DMS153 treated with DMSO at 0.1 percent for 48 hours (cell line): ENCODE results near the gene FBLIM1.

Experiments
- DNase-seq: peaks from one replicate; lab custom pipeline; 2025; ENCODE audit not compliant: unreplicated experiment; lab: John Stamatoyannopoulos, UW

FBLIM1 gene

DNA sequence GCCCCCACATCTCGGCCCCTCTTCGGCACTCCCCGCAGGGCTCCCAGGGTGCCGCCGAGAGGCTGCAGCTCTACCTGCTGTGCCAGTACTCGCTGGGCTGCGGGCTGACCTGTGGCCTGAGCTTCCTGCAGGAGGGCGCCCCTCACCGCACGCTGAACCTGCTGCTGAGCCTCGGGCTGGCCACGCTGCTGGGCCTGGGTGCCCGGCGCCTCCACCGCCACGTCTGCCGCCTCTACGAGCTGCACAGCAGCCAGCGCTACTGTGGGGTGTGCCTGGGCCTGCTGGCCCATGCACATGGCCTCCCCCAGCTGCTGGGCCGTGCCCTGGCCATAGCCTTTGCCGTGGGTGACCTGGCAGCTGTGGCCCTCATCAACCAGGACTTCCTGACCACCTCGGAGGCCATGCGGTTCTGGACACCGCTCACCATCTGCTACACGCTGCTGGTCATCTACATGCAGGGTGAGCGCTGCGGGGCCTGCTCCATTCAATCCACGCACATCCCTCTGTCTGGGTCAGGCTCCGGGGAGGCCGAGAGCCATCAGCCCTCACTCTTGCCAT lies 14.4 kb upstream of the FBLIM1 start:
- DNase-seq, result no peak

DNA sequence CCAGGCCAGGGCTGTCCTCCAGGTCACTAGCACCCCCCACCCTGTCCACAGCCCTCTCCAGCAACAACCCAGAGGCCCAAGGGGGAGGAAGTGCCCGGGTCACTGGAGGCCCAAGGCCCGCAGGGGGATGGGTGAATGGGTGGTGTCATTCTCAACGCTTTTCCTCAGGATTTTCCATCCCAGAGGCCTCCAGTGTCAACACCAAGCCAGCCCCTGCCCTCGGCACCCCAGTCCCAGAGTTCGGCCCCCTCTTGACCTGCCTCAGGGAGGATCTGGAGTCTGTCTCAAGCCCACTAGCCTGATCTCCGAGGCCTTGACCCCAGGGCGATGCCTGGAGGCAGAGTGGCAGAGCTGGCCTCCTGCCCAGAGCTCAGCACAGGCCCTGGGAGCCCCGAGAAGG lies 11.2 kb upstream of the FBLIM1 start:
- DNase-seq, result no peak

DNA sequence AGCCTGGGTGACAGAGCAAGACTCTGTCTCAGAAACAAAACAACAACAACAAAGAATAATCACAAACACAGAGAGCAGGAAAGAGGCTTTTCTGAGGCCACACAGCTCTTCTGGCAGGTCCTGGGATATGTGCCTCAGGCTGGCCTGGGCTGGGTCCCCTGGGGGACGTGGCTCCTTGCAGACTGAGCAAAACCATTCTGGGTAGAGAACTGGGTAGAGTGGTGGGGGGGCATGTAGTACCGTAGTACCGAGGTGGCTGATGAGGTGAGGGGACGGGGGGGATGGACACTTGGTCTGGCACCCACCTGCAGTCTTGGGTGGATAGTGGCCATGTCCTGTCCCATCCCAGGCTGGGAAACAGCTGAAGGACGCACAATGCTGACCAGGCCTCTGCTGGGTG lies 10.3 kb upstream of the FBLIM1 start:
- DNase-seq, result no peak

DNA sequence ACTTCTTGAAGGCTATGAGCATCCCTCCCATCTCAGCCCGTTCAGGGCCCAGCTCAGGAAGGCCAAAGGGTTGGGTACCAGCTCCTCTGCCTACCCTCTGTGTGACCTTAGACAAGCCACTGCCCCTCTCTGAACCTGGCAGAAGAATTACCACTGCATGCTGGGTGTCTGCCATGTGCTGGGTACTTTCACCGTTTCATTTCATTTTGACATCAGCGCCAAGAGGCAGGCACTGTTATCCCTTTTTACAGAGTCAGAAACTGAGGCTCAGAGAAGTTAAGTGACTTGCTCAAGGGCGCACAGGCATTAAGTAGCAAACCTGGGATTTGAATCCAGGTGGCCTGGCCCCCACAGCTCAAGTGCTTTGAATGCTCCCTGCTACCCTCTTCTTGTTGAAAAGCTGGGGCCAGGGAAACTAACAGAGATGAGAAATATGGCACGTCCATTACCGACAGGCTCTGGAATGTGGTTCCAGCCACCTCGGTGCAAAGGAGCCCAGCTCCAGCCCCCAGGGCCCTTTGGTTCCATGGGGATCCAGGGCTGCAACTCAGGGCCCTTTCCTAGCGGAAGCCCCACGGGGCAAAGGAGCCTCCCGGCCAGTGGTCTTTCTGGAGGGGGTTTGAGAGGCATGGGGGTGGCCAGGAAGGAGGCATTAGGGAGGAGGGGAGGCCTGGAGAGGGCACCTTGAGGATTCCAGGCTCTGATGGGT lies 9.8 kb upstream of the FBLIM1 start:
- no peak for DNase-seq

DNA sequence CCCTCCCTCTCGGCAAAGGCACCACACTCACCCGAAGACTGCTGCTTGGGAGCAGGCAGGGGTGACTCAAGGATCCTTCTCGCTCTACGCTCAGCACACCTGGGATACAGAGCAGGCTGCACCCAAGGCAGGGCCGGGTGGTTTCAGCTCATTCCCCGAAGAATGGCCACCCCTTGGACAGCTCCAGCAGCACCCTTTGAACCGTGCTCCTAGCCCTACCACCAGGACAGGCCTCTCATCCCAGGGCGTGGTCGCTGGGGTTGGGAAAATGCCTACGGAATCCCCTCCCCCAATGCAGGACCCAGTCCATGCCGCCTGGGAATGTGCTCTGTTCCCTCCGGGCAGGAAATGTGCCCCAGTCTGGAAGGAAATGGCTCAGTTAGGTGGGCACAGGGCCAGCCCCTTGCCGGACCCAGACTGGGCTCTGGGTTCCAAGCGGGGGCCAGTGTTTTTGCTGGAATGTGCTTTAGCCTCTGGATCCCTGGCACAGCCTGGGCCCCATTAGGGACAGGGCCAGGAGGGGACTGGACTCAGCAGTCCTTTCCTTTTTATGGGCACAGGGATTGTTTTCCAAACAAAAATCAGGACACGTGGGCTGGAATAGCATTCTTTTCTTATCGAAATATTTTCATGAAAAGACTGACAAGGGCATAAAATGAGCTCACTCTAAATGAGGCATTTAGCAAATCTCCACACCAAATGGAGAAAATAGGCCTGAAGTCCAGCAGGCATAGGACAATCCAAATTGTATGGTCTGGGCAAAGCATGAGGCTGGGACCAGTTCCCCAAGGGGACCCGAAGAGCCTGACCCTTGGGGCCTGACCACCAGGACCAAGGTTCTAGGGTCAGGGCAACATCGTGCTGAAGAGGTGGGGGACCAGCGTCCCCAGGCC lies 8.9 kb upstream of the FBLIM1 start:
- no peak for DNase-seq

DNA sequence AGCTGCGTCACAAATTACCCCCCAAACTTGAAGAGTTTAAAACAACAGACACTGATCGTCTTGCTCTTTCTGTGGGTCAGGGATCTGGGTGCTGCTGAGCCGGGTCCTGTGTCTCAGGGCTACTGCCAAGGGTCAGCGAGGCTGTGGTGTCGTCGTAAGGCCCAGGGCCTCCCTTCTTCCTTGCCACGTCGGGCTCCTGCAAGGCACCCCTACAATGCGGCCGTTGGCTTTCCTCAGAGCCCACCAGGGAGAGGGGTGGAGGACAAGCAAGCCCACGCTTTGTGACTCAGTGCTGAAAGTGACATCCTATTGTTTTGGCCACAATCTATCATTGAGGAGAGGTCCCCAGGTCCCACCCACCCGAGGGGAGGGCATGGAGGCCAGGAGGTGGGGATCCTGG lies 7.7 kb upstream of the FBLIM1 start:
- no peak for DNase-seq

DNA sequence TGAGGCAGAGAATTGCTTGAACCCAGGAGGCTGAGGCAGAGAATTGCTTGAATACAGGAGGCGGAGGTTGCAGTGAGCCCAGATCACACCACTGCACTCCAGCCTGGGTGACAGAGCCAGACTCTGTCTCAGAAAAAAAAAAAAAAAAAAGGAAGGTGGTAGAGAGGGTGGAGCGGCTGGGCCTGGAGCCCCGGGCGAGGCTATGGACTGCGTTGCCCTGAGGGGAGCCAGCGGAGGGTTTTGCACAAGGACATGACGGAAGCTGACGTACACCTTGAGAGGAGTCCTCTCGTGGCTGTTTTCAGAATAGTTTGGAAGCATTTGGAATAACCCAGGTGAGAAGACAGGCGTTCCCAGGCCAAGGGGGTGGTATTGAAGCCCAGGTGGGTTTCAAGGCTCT lies 6.9 kb upstream of the FBLIM1 start:
- DNase-seq, result no peak

DNA sequence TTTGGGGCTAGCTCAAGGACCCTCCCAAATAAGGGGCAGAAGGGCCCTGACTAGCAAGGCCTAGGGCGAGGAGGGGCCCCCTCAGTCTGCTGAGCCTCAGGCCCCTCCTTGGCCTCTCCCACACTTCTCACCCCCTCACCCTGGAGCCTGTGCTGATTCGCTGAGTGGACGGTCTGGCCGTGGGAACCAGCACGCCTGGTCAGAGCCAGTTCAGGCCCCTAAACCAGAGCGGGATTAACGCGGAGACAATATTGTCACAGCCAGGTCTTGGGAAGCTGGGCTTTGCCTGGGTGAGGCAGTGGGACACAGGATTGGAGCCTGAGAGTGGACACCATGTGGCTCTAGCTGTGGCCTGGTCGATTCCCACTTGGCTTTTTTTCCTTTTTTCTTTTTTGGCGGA lies 4.8 kb upstream of the FBLIM1 start:
- DNase-seq, result no peak

DNA sequence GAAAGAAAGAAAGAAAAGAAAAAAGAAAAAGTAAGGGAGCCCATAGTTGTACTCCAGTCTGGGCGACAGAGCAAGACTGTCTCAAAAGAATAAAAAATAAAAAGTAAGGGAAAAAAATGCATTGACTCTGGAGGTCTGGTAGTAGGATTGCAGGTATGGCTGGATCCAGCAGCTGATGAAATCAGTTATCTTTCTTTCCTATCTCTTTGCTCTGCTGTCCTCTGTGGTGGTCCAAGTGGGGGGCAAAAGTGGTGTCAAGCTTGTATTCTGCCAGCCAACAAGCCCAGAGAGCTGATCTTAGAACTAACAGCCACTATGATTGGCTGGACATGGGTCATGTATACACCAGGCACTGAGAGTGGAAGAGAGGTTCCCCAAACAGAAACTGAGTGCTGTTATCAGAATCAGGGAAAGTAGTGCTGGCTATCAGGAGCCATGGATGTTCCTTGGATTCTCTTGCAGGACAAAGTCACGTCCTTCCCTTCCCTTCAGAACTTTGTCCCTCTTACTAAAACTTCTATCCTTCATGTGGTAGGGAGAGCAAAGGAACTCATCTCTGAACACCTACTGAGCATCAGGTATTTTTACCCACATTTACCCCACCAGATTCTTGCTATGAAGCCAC lies 3.5 kb upstream of the FBLIM1 start:
- DNase-seq, result no peak

DNA sequence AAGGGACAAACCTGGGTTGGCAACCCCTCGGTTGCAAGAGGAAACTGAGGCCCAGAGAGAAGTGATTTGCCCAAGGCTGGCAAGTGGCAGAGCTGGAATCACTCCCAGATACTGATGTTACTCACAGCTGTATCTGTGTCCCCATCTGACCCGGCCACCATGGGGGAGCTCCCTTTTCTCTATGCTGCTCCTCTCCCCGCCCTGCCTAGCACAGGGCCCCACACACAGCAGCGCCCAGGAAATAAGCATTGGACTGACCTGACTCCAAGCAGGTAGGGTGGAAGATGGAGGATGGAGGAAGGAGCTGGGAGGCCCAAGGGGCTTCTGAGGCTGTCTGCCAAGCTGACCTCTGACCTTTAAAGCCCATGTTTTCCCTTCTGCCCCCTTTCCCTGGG lies 3.0 kb upstream of the FBLIM1 start:
- no peak for DNase-seq

DNA sequence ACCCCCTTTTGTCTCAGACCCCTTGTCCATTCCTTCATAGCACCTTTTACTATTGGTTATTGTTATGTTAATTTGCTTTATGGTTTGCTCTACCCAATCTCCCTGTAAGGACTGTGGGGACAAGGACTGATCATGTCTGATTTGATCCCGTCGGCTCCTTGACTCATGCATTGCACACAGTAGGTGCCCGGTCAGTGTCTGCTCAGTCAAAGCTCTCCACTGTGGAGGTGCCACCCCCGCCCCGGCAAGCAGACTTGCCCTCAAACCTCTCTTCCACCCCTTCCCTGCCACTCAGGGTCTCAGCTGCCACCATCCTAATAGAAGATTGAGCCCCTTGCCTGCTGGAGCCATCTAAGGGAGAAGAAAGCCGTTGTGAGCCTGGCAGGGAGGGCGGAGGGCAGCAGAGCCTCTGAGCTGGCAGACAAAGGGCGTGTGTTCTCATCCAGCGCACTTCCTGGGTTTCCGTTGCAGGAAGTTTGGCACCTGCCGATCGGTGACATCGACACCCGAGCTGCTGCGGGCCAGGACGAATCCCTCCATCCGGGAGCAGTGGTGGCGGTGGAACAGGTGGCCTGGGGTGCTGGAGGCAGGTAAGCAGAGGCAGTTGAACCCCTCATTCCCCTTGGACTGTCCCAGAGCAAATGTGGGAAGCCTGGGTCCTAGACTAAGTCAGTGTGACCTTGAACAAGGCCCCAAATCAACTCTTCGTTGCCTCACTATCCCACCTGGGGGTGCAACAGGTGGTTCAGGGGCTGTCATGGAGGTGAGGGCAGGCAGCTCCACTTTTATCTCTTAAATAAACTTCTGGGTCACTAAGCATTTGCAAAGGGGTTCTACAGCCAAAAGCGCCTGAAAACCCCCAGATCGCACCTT lies 2.2 kb upstream of the FBLIM1 start:
- DNase-seq, result peak; percentile 62

DNA sequence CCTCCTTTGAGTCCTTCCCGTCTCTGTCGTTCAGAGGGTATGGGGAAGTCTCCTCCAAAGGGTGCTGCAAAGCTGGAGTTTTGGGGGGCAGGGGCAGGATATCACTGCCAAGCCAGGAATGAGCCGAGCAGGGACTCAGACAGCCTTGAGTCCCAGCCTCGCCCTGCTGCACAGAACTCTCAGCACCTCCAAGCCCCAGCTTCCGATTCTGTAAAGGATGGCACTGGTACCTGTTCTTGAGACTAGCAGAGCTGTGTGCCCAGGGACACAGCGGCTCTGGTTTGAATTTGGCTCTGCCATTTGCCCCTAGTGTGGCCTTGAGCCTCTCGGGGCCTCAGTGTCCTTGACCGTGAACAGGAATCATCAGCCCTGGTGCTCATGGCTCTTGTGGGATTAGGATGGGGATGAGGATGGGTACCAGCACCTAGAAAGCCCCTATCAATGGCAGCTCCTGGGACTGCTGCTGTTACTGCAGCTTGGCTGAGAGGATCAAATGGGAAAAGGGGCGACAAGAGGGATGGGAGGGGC lies 1.5 kb upstream of the FBLIM1 start:
- DNase-seq, result no peak

DNA sequence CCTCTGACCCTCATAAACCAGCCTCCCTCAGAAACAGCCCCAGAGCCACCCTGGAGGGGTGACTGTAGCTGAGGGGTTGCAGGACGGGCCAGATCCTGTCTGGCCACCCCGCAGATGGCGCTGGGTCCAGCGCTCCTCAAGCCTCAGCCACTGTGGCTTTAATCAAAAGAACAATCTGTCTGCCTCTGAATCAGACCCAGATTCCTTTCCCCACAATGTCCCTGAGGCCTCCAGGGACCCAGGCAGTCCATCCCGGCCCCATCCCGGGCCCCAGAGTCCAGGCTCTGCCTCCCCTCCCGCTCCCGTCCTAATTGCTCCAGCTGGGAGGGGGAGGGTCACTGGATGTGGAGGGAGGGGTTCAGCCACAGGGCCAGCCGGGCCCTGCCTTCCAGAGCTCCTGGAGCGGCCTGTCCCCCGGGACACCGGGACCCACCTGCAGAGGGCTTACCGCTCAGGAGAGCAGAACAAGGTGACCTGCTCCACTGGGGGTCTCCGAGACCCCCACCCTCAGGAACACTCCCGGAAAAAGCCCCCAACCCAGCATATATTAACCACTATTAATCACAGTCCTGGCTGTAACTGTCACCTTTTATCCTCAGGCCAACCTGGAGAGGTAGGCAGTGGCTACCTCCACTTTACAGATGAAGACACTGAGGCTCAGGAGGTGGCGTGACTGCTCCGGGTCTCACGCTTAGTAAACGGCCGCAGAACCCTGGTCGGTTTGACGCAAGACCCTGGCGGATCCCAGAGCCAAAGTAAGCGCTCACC lies 836 bp upstream of the FBLIM1 start:
- no peak for DNase-seq

DNA sequence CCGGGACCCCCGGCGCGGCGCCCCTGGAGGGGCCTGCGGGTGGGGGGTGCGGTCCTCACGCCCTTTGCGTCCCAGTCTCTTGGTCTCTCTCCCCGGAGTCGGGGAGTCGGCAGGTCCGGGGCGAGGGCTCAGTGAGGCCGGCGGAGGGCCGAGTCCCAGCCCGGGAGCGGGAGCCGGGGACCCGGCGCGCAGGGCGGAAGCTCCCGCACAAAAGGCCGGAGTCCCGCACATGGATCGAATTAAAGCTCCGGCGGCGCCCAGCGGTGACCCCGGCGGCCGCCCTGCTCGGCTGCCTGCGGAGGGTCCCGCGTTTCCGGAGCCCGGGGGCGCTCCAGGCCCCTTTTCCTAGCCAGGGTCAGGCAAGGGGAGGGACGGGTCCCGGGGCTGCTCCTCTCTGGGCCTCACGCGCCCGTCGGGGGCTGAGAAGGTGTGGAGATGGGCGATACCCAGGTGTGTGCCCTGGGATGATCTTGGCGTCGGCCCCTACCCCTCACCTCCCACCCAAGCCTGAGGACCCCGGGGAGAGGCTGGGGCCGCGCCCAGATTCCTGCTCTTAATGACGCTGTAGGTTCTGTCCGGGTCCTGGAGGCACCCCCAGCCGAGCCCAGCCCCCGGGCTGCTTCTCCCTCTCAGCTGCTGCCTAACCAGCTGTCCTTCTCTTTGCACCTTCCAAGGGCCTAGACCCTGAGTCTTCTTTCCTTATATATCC lies 512 bp downstream of the FBLIM1 start:
- no peak for DNase-seq

DNA sequence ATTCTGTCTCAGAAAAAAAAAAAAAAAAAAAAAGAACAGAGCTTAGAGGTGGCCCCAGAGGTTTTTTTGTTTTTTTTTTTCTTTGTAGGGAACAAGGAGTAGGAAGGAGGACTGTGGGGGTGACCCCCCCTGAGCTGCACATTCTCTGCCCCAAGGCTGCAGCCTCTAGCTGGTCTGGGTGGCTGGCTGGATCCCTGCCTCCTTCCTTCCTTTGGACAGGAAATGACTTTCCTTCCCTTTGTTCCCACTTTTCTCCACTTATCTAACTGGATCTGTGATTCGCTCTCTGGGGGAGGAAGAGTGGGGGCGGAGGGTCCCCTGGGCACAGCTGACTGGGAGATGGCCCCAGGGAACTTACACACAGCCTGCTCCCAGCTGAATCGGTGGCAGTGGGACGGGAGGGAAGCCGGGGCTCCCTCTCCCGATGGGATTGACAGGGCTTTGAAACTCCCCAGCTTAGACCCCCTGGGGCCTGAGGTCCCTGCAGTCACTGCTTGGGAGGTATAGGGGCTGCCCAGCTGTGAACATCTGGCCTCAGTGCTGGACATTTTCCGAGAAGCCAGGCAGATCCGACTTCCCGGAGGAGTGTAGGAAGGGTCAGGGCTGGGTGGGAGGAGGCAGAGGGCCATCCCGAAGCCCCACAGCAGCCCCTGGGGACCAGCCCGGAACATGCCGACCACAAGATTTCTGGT lies 2.1 kb downstream of the FBLIM1 start:
- DNase-seq, result no peak

DNA sequence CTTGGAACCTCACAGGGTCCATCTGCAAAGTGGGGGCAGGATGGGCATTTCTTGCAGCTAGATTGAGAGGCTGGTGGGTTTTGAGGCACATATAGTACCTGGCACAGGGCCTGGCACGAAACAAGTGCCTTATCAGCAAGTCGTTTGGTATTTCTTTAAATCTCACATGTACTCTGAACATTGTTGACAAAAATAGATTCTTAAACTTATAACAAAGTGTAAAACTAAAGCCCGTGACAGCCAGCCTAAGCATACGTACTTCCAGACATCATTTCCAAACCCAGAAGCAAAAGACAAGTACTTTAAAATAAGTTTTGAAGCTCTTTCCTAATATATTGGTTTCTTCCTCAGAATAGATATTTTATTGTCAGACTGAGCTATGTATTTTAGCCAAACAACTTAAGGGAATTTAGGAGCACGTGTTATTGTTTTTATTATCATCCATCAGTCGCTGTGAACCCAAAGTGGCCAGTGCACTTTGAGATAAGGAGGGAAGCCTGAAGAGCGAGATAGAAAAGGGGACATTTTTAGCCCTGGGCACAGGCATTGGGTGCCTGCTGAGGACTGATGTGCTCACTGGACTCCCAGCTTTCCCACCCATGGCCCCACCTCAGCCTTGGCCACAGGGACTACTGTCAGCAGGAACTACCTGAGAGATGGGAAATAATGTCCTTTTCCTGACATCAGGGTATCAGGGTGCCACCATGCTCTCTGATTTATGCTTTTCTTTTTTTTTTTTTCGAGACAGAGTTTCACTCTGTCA lies 3.0 kb downstream of the FBLIM1 start:
- DNase-seq, result no peak

DNA sequence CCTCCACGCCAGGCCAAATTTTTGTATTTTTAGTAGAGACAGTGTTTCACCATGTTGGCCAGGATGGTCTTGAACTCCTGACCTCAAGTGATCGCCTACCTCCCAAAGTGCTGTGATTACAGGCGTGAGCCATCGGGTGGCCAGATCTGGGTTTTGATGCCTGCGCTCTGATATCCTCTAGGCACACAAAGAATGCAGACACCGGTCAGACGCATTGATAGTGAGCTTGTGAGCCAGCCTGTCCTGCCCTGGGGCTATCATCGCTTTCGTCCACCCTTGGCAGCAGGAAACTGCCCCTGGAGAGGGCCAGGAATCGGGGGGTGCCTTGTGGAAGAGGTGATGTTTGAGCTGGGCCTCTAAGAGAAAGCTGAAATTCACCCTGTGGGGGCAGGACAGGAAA lies 4.0 kb downstream of the FBLIM1 start:
- DNase-seq, result no peak

DNA sequence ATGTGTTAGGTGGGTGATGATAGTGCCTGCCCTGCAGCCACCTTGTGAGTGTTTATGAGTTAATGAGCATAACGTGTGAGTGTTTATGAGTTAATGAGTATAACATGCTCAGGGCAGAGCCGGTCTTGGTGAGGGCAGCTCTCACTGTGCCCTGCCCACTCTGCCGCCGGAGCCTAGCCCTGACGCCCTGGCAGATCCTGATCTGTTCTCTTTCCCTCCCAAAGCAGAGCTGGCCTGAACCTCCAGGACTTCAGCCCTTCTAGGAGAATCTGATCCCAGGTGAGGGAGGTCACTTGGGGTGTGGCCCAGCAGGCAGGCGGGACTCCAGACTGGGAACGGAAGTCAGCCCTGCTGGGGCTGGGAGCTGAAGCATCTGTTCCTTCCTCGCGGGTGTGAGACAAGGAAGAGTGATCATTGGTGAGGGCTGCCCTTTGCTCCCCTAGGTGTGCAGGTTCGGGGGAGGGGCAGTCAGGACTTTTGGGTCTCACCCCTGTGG lies 5.7 kb downstream of the FBLIM1 start:
- DNase-seq, result no peak
